GM18507 (cell line): ENCODE results near the gene TRIM43B.
"Not testable (repeated sequence)": the region's sequence is repeated elsewhere in the genome, so short reads cannot be mapped to it uniquely, and the experiment has no call there.

Source experiments
- DNase-seq: peaks from one replicate; pipeline ENCODE4 v3.0.0; 2011; ENCODE audit warnings: low read depth; ENCODE audit not compliant: insufficient read length; ENCODE audit errors: extremely low spot score
- FAIRE-seq: peaks from 2 replicates; lab custom pipeline; 2011; peaks lifted over from hg19 to GRCh38; lab: Jason Lieb, UNC

The TRIM43B gene

GRCh38 chr2:95484654-95485053 is at the start of gene TRIM43B:
Gene TRIM43B, minus strand, starts transcription at chr2:95484754. Its CDS starts 2,040 bp downstream, at chr2:95482714.
- not testable (repeated sequence) for DNase-seq, FAIRE-seq

DNA sequence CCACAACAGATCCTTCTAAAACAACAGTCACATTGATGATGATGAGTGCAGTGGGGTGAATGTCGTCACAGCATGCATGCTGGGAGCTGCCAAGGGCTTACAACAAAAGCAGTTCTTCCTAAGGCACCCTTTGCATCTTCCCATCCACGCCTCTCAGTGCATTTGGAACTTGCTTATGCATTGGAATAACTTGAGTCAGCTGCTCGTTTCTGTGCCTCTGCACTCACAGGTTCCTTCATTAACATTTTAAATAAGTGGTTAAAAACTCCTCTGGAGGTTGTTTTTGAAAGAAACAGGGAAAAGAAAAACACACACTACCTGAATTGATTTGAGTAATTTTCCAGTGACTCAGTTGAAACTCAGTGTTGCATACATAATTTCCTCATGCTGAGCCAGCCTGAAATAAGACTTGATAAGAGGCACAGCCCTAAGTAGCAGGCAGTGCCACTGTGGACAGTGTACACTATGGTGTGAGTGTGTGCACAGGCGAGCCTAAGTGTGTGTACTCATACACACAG is 46.8 kb upstream of the TRIM43B start:
- DNase-seq (no peak), FAIRE-seq (no peak)

DNA sequence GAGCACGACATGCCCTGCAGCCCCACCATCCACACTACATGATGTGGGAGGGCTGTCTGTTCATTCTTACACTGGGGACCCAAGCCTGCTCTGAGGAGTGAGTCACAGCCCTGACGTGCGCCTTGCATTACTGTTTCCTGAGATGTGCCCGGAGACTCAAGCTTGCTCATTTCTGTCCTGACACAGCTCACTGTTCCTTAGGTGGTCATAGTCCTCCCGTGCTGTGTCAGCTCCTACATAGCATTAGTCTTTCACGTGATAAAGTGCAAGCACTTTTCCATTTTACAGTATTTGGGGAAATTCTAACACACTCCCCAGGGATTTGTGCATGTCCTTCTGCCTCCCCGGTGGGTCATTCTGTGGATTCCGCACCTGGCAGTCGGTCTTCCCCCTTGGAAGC is 46.2 kb upstream of the TRIM43B start:
- DNase-seq: peak; percentile 22
- peak; percentile 64 for FAIRE-seq

GRCh38 chr2:95526360-95527341 is 42.1 kb upstream of the TRIM43B start:
- DNase-seq (peak; percentile 32), FAIRE-seq (peak; percentile 24)

GRCh38 chr2:95525294-95526035 is 40.9 kb upstream of the TRIM43B start:
- FAIRE-seq (no peak), DNase-seq (no peak)

DNA sequence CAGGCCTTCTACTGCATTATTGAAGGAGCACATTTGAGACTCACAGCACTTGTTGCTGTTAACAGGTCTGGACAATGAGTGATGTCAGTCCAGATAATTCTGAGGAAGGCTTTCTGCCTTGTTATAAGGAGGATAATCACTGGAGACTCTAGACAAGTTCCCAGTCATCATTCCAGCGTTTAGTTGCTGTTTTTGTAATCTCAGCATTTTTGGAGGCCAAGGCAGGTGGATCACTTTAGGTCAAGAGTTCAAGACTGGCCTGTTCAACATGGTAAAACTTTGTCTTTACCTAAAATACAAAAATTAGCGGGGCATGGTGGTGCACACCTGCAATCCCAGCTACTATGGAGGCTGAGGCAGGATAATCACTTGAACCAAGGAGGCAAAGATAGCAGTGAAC is 39.6 kb upstream of the TRIM43B start:
- FAIRE-seq: no peak
- no peak for DNase-seq

- DNase-seq: no peak
- no peak for FAIRE-seq
These were observed 30.2 kb upstream of the TRIM43B start for GRCh38 chr2:95514718-95515117.

GRCh38 chr2:95514226-95514625 is 29.7 kb upstream of the TRIM43B start:
- not testable (repeated sequence) for DNase-seq, FAIRE-seq

GRCh38 chr2:95509408-95509807 is 24.9 kb upstream of the TRIM43B start:
- FAIRE-seq (no peak), DNase-seq (no peak)

- FAIRE-seq (no peak), DNase-seq (no peak)
These were observed 20.7 kb upstream of the TRIM43B start for GRCh38 chr2:95505222-95505621.

DNA sequence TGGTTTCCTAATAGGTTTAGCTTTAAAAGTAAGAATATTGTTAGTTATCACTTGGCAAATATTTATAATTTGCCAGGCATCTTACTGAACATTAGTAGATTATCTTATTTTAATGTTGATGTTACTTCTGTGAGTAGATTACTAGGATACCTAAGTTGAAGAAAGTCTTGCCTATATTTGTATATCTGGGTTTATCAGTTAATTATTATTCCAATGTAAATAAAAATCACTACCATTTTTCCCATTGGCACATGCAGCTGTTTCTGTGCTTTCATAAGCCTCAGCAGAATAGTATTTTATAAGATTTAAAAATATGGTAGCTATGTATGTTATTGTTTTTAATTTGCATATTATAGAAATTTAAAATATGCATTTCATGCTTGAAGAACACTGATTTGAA is 16.3 kb upstream of the TRIM43B start:
- FAIRE-seq (no peak), DNase-seq (no peak)

DNA sequence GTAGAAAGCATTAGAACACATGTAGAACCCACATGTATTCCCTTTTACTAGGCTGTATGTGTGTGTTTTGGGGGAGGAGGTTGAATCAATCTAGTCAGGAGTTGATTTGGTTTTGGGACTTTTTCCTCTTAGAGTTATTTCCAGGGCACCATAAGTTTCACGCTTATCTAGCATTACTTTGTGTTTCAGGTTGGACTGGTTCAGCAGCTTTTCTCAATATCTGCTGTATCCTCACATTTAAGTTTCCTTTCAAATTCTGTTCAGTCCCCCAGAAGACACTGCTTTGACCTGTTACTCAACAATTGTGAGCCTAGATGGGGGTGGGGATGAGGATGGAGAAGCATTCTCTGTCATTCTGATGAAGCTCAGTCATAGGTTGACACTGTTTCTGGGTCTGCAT is 7.5 kb upstream of the TRIM43B start:
- FAIRE-seq, DNase-seq: not testable (repeated sequence)

DNA sequence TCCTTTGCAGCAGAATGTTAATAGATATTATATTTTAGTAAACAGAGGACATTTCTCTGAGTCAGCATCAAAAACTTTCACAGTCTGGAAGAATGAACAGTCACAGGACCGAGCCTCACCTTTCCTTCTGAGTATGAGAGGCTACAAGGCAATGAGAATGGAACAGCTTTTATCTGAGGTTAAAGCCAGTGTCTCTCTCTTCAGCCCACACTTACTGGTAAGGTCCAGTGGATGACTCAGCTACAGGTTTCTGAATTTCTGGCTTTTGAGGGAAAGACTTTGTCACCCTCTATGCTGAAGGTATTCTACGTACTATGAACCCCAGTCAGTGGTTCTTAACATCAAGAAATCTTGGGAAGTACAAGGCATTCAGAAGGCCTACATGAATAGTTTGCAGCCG is 9.5 kb downstream of the TRIM43B start:
- FAIRE-seq, DNase-seq: not testable (repeated sequence)

- not testable (repeated sequence) for FAIRE-seq, DNase-seq
These were observed 16.6 kb downstream of the TRIM43B start for GRCh38 chr2:95467984-95468383.

DNA sequence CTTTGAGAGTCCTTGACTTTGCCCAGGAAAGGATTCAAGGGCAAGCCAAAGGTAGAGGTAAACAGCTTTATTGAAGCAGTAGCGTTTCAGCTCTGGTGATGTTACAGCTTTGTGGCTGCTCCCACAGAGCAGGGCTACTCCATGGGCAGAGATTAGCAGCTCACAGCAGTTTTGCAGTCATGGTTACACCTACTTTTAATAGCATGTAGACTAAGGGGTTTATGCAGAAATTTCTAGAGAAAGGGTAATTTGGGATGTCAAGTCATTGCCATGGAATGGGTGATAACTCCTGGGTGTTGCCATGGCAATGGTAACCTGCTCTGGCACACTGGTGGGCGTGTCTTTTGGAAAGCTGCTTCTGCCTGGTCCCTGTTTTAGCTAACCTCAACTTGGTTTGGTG is 18.0 kb downstream of the TRIM43B start:
- DNase-seq, FAIRE-seq: not testable (repeated sequence)

GRCh38 chr2:95463292-95463691 is 21.3 kb downstream of the TRIM43B start:
- FAIRE-seq: not testable (repeated sequence)

DNA sequence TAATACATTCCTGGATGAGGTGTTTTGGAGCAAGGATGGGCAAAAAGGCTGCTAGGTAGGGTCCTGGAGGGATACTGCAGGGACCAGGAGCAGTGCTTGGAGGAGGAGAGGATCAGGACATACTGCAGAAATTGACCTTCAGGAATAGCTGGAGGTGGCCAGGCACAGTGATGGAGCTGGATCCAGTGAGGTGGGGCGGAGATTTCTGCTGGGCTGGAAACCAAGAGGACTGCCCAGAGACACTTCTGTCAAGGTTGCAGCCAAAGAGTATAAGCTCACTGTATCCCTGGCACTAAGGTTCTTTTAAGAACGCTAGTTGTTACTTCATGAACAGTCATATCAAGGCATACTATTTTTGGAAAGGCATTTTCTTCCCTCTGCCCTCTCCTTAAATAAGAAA is 39.2 kb downstream of the TRIM43B start:
- not testable (repeated sequence) for FAIRE-seq, DNase-seq

More at GRCh38 chr2:95463292-95463691, 21.3 kb downstream of the TRIM43B start:
- DNase-seq: not testable (repeated sequence)

GRCh38 chr2:95442474-95443099 is 42.0 kb downstream of the TRIM43B start:
- FAIRE-seq, DNase-seq: not testable (repeated sequence)

DNA sequence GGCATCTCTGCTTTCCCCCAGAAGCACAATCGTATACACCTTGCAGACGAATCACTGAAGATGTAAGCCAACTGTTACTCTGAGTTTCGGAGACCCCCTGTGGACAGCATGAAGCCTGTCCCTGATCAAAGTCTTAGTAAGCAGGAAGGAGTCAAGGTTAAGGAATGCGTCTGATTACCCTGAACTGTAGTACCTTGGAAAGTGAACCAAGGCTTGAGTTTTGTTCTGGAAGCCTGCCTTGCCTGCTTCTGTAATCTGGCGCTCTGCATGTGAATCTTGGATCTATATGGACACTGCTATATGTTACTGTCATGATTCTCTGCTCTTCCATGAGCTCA is 48.7 kb downstream of the TRIM43B start:
- not testable (repeated sequence) for FAIRE-seq, DNase-seq
